HG03575 (cell line): ENCODE data around the gene GREM1.

Source experiments
- ATAC-seq: cut with Tn5 transposase; IDR thresholded peaks from one replicate; pipeline ENCODE4 v1.9.1; 2021; ENCODE audit not compliant: unreplicated experiment, insufficient number of reproducible peaks, low FRiP score; ENCODE audit errors: extremely low read depth

GREM1 gene

GRCh38 chr15:32722136-32722535, 4.3 kb downstream of the GREM1 start:
- ATAC-seq, result no peak

DNA sequence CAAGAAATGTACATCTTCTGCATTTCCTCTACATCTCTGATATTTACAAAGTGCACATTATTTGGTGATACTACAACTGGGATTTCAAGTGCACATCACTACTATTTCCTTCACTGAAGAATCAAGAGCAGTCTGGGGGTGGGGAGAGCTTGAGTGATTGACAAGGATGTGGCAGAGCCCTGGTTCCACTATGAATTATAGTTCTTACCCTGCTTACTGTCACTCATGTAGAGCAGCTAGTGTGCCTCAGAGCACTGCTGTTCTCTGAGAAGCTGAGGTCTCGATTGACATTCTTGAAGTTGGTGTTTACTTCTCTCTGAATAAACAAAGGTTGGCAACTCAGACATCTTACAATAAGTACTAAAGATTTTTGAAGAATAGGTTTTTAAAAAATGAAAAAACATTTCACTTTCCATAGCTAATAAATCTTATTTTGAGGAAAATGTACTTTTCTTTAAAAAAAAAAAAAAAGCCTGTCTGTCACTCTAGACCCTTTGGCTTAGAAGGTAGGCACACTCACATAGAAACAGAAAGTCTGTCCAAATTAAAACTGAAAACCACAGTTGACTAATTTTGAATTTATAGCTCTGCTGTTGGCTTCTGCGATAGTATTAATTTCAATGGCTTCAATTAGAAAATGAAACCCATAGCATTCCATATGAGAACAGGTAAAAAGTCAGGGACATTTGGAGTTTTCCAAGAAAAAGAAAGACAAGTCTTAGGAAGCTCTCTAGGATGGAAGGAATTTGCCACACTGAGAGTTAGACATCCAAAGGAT, 5.6 kb downstream of the GREM1 start:
- peak; percentile 88 for ATAC-seq

DNA sequence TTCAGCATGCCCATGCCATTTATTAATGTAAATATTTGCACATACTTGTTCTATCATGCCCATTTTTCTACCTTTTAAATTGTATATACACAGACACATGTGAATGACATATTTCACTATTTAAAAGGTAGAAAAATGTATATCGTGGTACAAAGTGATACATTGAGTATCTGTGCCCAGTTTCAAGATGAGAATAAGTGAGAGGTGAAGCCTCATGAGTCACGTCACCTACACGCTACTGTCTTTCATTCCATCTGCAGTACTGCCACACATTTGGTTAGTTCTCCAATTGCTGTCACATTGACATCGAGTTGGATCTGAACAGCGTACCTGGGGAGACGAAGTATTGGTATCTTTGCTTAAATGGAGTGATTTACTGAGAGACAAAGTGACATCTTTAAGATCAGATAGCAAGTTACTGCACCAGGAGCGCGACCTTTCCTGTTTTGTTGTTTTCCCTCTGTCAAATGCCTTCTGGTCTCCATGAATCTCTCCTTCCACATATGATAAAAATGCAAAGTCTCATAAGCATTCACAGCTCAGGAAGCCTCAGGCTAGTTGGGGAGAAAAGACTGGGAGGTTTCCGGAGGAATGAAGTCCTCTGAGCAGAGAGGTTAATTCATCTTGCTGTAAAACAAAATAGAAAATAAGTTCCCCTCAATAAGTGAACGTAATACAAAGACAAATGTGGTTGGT, 12.0 kb downstream of the GREM1 start:
- ATAC-seq, result no peak

GRCh38 chr15:32730677-32731654, 13.2 kb downstream of the GREM1 start:
- ATAC-seq, result no peak

DNA sequence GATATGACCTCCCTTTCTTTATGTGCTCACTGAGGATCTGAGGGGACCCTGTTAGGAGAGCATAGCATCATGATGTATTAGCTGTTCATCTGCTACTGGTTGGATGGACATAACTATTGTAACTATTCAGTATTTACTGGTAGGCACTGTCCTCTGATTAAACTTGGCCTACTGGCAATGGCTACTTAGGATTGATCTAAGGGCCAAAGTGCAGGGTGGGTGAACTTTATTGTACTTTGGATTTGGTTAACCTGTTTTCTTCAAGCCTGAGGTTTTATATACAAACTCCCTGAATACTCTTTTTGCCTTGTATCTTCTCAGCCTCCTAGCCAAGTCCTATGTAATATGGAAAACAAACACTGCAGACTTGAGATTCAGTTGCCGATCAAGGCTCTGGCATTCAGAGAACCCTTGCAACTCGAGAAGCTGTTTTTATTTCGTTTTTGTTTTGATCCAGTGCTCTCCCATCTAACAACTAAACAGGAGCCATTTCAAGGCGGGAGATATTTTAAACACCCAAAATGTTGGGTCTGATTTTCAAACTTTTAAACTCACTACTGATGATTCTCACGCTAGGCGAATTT, 14.9 kb downstream of the GREM1 start:
- no peak for ATAC-seq

DNA sequence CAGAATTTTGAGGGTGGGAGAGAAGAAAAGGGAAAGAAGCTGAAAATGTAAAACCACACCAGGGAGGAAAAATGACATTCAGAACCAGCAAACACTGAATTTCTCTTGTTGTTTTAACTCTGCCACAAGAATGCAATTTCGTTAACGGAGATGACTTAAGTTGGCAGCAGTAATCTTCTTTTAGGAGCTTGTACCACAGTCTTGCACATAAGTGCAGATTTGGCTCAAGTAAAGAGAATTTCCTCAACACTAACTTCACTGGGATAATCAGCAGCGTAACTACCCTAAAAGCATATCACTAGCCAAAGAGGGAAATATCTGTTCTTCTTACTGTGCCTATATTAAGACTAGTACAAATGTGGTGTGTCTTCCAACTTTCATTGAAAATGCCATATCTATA, 15.5 kb downstream of the GREM1 start:
- ATAC-seq, result no peak

- no peak for ATAC-seq
Measured at GRCh38 chr15:32735989-32736700, 18.3 kb downstream of the GREM1 start.

GRCh38 chr15:32736701-32737061, 18.9 kb downstream of the GREM1 start:
- ATAC-seq, result no peak

DNA sequence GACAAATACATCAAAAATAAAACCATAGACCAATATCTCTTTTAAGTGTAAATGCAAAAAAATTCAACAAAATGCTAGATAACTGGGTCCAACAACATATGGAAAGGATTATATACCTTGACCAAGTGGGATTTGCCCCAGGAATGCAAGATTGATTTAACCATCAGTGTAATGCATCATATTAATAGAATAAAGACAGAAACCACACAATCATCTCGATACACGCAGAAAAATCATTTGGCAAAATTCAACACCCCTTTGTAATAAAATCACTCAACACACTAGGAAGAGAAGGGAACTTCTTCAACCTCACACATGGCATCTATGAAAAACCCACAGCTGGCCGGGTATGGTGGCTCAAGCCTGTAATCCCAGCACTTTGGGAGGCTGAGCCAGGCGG, 19.5 kb downstream of the GREM1 start:
- no peak for ATAC-seq

GRCh38 chr15:32738666-32739065, 20.9 kb downstream of the GREM1 start:
- ATAC-seq, result no peak

GRCh38 chr15:32739522-32740063, 21.8 kb downstream of the GREM1 start:
- ATAC-seq, result no peak

DNA sequence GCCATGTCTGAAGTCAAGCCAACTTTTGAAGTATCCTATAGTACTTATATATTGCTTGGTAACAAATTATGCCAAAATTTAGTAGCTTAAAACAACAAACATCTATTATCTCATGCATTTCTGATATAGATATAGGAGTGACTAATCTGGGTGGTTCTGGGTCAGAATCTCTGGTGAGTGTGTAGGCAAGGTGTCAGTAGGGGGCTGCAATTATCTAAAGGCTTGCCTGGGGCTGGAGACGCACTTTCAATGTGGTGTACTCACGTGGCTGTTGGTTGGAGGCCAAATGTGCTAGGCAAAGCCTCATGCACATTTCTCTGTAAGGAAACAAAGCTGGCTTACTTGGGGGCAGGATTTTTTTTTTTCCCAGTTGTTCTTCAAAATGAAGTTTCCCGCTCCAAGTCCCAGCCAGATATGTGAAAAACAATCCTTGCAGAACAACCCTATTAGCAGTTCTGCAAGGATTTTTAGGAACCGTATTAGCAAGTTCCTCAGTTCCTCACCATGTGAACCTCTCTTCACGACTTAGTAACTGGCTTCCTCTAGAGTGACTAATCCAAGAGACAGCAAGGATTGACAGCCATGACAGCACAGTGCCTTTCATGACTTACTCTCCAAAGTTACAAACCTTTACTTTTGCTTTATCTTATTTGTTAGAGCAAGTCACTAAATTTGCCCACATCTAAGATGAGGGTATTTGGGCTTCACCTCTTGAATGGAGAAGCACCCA, 25.8 kb downstream of the GREM1 start:
- no peak for ATAC-seq

- no peak for ATAC-seq
Measured at GRCh38 chr15:32746116-32746857, 28.5 kb downstream of the GREM1 start.

GRCh38 chr15:32747921-32748342, 30.1 kb downstream of the GREM1 start:
- no peak for ATAC-seq

- no peak for ATAC-seq
Measured at GRCh38 chr15:32750979-32751378, 33.2 kb downstream of the GREM1 start.

GRCh38 chr15:32757426-32757825, 39.6 kb downstream of the GREM1 start:
- no peak for ATAC-seq

GRCh38 chr15:32763295-32763694, 45.5 kb downstream of the GREM1 start:
- ATAC-seq, result no peak
